SK-N-MC (cell line): ENCODE measurements around the gene KIAA1210.

Experiments used
- DNase-seq: peaks from one replicate; pipeline ENCODE4 v3.0.0-alpha.2; 2011; ENCODE audit warnings: low read depth, low spot score
- H3K27ac ChIP-seq: fragments of 200-600 bp; sonication (generic); 2 replicates; pipeline ENCODE4 v1.5.1; 2016; ENCODE audit warnings: mixed run types
- H3K36me3 ChIP-seq: fragments of 200-600 bp; sonication (generic); 2 replicates; pipeline ENCODE4 v1.6.1; 2017; ENCODE audit warnings: antibody characterized with exemption, low read length, mixed read lengths; ENCODE audit not compliant: insufficient read depth
- H3K4me3 ChIP-seq: fragments of 200-600 bp; sonication (generic); 2 replicates; pipeline ENCODE4 v1.5.1; 2016
- H3K9ac ChIP-seq: fragments of 200-600 bp; sonication (generic); 2 replicates; pipeline ENCODE4 v1.8.0; 2017; ENCODE audit warnings: mixed run types, mixed read lengths; ENCODE audit not compliant: insufficient read length
- H3K9me3 ChIP-seq: fragments of 200-600 bp; sonication (generic); 2 replicates; pipeline ENCODE4 v1.6.1; 2017; ENCODE audit warnings: low read depth, mild to moderate bottlenecking, antibody characterized with exemption, low read length, moderate library complexity, mixed read lengths
- EZH2 ChIP-seq: fragments of 200-600 bp; sonication (generic); IDR thresholded peaks from one replicate; pipeline ENCODE4 v1.6.1; 2017; ENCODE audit warnings: antibody characterized with exemption
- FOXP2 ChIP-seq: optimal IDR thresholded peaks from 2 replicates; pipeline ENCODE3; 2011; ENCODE audit warnings: mild to moderate bottlenecking, moderate library complexity; ENCODE audit not compliant: insufficient read depth; ENCODE audit errors: extremely low read length, control extremely low read depth
- POLR2AphosphoS5 ChIP-seq: IDR thresholded peaks from 2 replicates; pipeline ENCODE4 v1.6.1; 2012; ENCODE audit warnings: mild to moderate bottlenecking, low read depth, low read length, borderline replicate concordance

KIAA1210 gene

GRCh38 chrX:119105826-119106225, 21.8 kb downstream of the KIAA1210 start:
- TF ChIP-seq FOXP2 (no peak), EZH2 (no peak), POLR2AphosphoS5 (no peak)
- Histone ChIP-seq H3K4me3 (no peak overlapping the region), H3K9me3 (no peaks in the 10 kb centered on the region), H3K36me3 (no peaks in the 10 kb centered on the region), H3K9ac (no peak overlapping the region), H3K27ac (no peak overlapping the region)
- no peak for DNase-seq

DNA sequence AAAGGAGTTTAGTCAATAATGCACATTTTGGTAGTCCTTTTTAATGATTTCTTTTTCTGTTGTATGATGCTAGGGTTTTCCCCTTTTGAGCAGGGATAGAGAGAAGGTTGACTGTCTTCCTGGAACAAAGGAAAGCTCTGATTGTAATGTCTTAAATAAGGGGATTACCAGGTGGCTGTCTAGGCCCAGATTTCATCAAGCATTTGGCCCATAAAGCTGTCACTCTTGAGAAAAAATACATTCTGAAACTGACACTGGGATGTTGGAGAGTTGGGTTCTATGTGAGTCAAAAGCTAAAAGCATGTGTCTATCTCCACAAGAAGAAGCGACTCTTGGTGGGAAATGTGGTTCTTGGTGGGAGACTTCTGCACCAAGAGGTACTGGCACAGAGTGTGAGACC, 26.4 kb downstream of the KIAA1210 start:
- no peaks in the 10 kb centered on the region for H3K36me3 ChIP-seq
- TF ChIP-seq FOXP2 (no peak), POLR2AphosphoS5 (no peak)
- no peak overlapping the region for H3K27ac ChIP-seq
- H3K9ac ChIP-seq = no peak overlapping the region
- H3K9me3 ChIP-seq = no peaks in the 10 kb centered on the region
- no peak overlapping the region for H3K4me3 ChIP-seq
- DNase-seq = no peak

- Histone ChIP-seq H3K27ac (no peak overlapping the region), H3K36me3 (no peaks in the 10 kb centered on the region), H3K9me3 (no peaks in the 10 kb centered on the region), H3K9ac (no peak overlapping the region), H3K4me3 (no peak overlapping the region)
- DNase-seq = no peak
- no peak for TF ChIP-seq POLR2AphosphoS5
- TF ChIP-seq FOXP2 = no peak
- TF ChIP-seq EZH2 = no peak
These were observed 31.7 kb downstream of the KIAA1210 start for GRCh38 chrX:119095936-119096335.

- Histone ChIP-seq H3K9me3 (no peaks in the 10 kb centered on the region), H3K9ac (no peak overlapping the region), H3K36me3 (no peaks in the 10 kb centered on the region), H3K4me3 (no peak overlapping the region), H3K27ac (no peak overlapping the region)
- TF ChIP-seq FOXP2 = no peak
- no peak for TF ChIP-seq EZH2
- no peak for TF ChIP-seq POLR2AphosphoS5
- DNase-seq = no peak
These were observed 32.8 kb downstream of the KIAA1210 start for GRCh38 chrX:119094819-119095218.

DNA sequence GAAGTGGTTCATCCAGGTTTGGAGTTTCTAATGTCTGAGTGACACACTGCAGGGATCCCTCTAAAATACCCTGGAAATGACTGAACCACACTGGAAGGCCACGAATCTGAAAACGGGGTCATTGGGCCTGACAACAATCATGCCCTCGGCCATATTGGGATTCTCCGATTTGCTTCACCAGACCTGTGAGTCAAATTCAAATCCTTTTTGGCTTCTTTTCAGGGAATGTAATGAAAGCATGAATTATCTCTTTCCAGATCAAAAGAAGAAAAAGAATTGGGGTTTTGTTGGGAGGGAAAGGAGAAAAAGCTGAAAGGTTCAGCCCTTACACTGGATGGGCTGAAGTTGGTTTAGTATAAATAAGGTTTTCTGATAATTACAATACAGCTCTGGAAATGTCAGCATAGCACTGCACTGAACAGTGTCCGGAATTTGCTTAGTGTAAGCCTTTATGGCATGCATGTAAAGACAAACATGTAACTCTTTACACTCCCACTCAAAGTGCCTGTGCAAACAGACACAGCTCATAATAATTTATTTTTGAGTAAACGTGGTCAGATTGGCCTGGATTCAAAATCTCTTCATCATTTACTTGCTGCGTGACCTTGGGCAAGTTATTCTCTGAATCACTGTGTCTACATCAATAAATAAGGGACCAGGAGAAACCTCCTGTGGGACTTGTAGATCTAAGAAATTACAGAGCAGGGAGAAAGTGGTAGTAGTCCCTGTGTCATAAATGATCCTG, 33.4 kb downstream of the KIAA1210 start:
- DNase-seq = no peak
- H3K36me3 ChIP-seq = no peaks in the 10 kb centered on the region
- H3K27ac ChIP-seq = no peak overlapping the region
- no peaks in the 10 kb centered on the region for H3K9me3 ChIP-seq
- H3K9ac ChIP-seq = no peak overlapping the region
- no peak overlapping the region for H3K4me3 ChIP-seq
- TF ChIP-seq FOXP2 (no peak), POLR2AphosphoS5 (no peak), EZH2 (no peak)

GRCh38 chrX:119090627-119091026, 37.0 kb downstream of the KIAA1210 start:
- Histone ChIP-seq H3K4me3 (no peak overlapping the region), H3K9me3 (no peaks in the 10 kb centered on the region), H3K36me3 (no peaks in the 10 kb centered on the region), H3K27ac (no peak overlapping the region), H3K9ac (no peak overlapping the region)
- DNase-seq = no peak
- no peak for TF ChIP-seq POLR2AphosphoS5
- TF ChIP-seq FOXP2 = no peak
- TF ChIP-seq EZH2 = no peak

GRCh38 chrX:119089619-119090018, 38.0 kb downstream of the KIAA1210 start:
- TF ChIP-seq EZH2 (no peak), FOXP2 (no peak), POLR2AphosphoS5 (no peak)
- Histone ChIP-seq H3K27ac (no peak overlapping the region), H3K36me3 (no peaks in the 10 kb centered on the region), H3K9ac (no peak overlapping the region), H3K4me3 (no peak overlapping the region), H3K9me3 (no peaks in the 10 kb centered on the region)
- DNase-seq = no peak

DNA sequence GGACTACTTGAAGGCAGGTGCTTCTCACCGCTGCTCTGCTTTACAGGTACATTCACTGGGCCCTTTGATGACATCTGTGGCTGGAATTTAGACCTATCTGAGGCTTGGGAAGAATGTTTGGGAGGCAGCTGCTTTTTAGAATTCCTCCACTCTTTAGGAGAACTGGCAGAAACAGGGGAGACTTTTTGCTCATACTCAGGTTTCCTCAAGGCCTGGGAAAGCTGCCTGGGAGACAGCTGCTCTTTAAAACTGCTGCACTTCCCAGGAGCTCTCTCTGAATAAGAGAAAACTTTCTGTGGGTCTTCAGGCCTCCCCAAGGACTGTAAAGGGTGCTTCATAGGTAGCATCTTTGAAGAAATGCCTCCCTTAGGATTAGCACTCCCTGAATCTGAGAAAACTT, 40.5 kb downstream of the KIAA1210 start:
- H3K9me3 ChIP-seq = no peaks in the 10 kb centered on the region
- H3K36me3 ChIP-seq = no peaks in the 10 kb centered on the region
- TF ChIP-seq FOXP2 (no peak), POLR2AphosphoS5 (no peak), EZH2 (no peak)
- no peak overlapping the region for H3K9ac ChIP-seq
- DNase-seq = no peak
- H3K4me3 ChIP-seq = no peak overlapping the region
- no peak overlapping the region for H3K27ac ChIP-seq

- H3K9me3 ChIP-seq = no peaks in the 10 kb centered on the region
- no peak overlapping the region for H3K4me3 ChIP-seq
- DNase-seq = no peak
- H3K27ac ChIP-seq = no peak overlapping the region
- no peak overlapping the region for H3K9ac ChIP-seq
- TF ChIP-seq EZH2 (no peak), POLR2AphosphoS5 (no peak), FOXP2 (no peak)
- no peaks in the 10 kb centered on the region for H3K36me3 ChIP-seq
These were observed 42.8 kb downstream of the KIAA1210 start for GRCh38 chrX:119084766-119085165.
